Measurements from ENCODE around the gene DPH6. TPM values are rescaled to one million over a fixed set of nuclear protein-coding genes. Genes with fewer than 3 reads are reported as not detected.
A peak's percentile ranks its signal among the peaks of the same experiment; 100 is the strongest.

The DPH6 gene
- total and polyA plus RNA-seq, 5 donors = 7.6 to 19.7 (median 14.6) TPM

GRCh38 chr15:35487417-35487816, 58.5 kb downstream of the DPH6 start:
- Histone ChIP-seq H3K4me3 (ENCODE audit: low read length) (no peak overlapping the region), H3K4me1 (ENCODE audit: control insufficient read depth, insufficient read depth, low read length) (no peaks in the 10 kb centered on the region), H3K27me3 (ENCODE audit: control insufficient read depth, insufficient read depth) (no peaks in the 10 kb centered on the region), H3K27ac (ENCODE audit: low read length) (no peak overlapping the region), H3K9me3 (ENCODE audit: control insufficient read depth, low read length) (peaks cover 2% of the 10 kb centered on the region)
- intact Hi-C loops (cut with DNase I) = no loop called here
- ATAC-seq (no peak), DNase-seq (no peak)
- WGBS = 99% methylated on average over 2 of the region's 2 CpGs

DNA sequence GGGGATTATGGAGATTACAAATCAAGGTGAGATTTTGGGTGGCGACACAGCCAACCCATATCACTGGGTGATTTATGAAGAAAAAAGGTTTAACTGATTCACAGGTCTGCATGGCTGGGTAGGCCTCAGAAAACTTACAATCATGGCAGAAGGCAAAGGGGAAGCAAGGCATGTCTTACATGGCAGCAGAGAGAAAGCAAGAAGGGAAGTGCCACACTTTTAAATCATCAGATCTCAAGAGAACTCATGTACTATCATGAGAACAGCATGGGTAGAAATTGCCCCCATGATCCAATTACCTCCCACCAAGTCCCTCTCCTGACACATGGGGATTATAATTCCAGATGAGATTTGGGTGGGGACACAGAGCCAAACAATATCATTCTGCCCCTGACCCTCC, 59.7 kb downstream of the DPH6 start:
- H3K4me3 ChIP-seq (ENCODE audit: low read length) = no peak overlapping the region
- H3K9me3 ChIP-seq (ENCODE audit: control insufficient read depth, low read length) = peaks cover 2% of the 10 kb centered on the region
- intact Hi-C loops (cut with DNase I) = no loop called here
- no peak overlapping the region for H3K27ac ChIP-seq (ENCODE audit: low read length)
- ATAC-seq = no peak
- 100% methylated on average over 1 of the region's 1 CpG for WGBS
- no peak for DNase-seq
- H3K4me1 ChIP-seq (ENCODE audit: control insufficient read depth, insufficient read depth, low read length) = no peaks in the 10 kb centered on the region
- H3K27me3 ChIP-seq (ENCODE audit: control insufficient read depth, insufficient read depth) = no peaks in the 10 kb centered on the region

DNA sequence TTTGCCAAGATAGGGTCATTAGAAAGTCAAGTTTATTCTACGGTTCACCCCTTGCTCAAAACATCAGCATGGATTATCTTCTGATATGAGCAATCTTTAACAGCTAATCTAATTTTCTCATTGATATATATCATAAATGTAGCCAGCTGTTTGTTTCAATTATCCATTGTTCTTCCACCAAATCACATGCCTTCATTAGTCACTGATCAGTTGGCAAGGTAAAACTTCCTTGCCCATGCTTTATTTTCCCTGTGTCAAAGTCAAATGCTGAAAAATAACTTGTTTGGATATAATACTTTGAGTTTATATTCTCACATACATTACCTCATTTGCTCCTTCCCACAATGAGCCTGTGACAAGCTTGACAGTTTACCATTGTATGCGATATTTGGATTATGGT, 60.6 kb downstream of the DPH6 start:
- no peaks in the 10 kb centered on the region for H3K27me3 ChIP-seq (ENCODE audit: control insufficient read depth, insufficient read depth)
- ATAC-seq = no peak
- intact Hi-C loops (cut with DNase I) = no loop called here
- DNase-seq = no peak
- no peaks in the 10 kb centered on the region for H3K4me1 ChIP-seq (ENCODE audit: control insufficient read depth, insufficient read depth, low read length)
- 96% methylated on average over 2 of the region's 2 CpGs for WGBS
- peaks cover 2% of the 10 kb centered on the region for H3K9me3 ChIP-seq (ENCODE audit: control insufficient read depth, low read length)
- H3K4me3 ChIP-seq (ENCODE audit: low read length) = no peak overlapping the region
- H3K27ac ChIP-seq (ENCODE audit: low read length) = no peak overlapping the region

- WGBS = 88% methylated on average over 5 of the region's 5 CpGs
These were observed 61.6 kb downstream of the DPH6 start for GRCh38 chr15:35484231-35484945.

GRCh38 chr15:35481992-35482391, 64.0 kb downstream of the DPH6 start:
- ATAC-seq (peak in 1 of 2 donors; percentile 57), DNase-seq (no peak)
- no peaks in the 10 kb centered on the region for H3K4me1 ChIP-seq (ENCODE audit: control insufficient read depth, insufficient read depth, low read length)
- no peak overlapping the region for H3K27ac ChIP-seq (ENCODE audit: low read length)
- WGBS = 73% methylated on average over 2 of the region's 2 CpGs
- intact Hi-C loops (cut with DNase I) = no loop called here
- H3K27me3 ChIP-seq (ENCODE audit: control insufficient read depth, insufficient read depth) = no peaks in the 10 kb centered on the region
- H3K9me3 ChIP-seq (ENCODE audit: control insufficient read depth, low read length) = no peaks in the 10 kb centered on the region
- no peak overlapping the region for H3K4me3 ChIP-seq (ENCODE audit: low read length)

More at GRCh38 chr15:35484231-35484945, 61.6 kb downstream of the DPH6 start:
- H3K27ac ChIP-seq (ENCODE audit: low read length) = no peak overlapping the region
- intact Hi-C loops (cut with DNase I) = no loop called here
- no peaks in the 10 kb centered on the region for H3K27me3 ChIP-seq (ENCODE audit: control insufficient read depth, insufficient read depth)
- ATAC-seq = no peak
- no peak for DNase-seq
- peaks cover 2% of the 10 kb centered on the region for H3K9me3 ChIP-seq (ENCODE audit: control insufficient read depth, low read length)
- no peak overlapping the region for H3K4me3 ChIP-seq (ENCODE audit: low read length)
- H3K4me1 ChIP-seq (ENCODE audit: control insufficient read depth, insufficient read depth, low read length) = no peaks in the 10 kb centered on the region

GRCh38 chr15:35481064-35481463, 64.9 kb downstream of the DPH6 start:
- Histone ChIP-seq H3K27me3 (ENCODE audit: control insufficient read depth, insufficient read depth) (no peaks in the 10 kb centered on the region), H3K9me3 (ENCODE audit: control insufficient read depth, low read length) (no peaks in the 10 kb centered on the region), H3K27ac (ENCODE audit: low read length) (no peak overlapping the region), H3K4me3 (ENCODE audit: low read length) (no peak overlapping the region), H3K4me1 (ENCODE audit: control insufficient read depth, insufficient read depth, low read length) (no peaks in the 10 kb centered on the region)
- WGBS = 97% methylated on average over 1 of the region's 1 CpG
- ATAC-seq (no peak), DNase-seq (no peak)
- intact Hi-C loops (cut with DNase I) = no loop called here

- no peaks in the 10 kb centered on the region for H3K4me1 ChIP-seq (ENCODE audit: control insufficient read depth, insufficient read depth, low read length)
- no peaks in the 10 kb centered on the region for H3K9me3 ChIP-seq (ENCODE audit: control insufficient read depth, low read length)
- H3K4me3 ChIP-seq (ENCODE audit: low read length) = no peak overlapping the region
- H3K27me3 ChIP-seq (ENCODE audit: control insufficient read depth, insufficient read depth) = no peaks in the 10 kb centered on the region
- no peak for DNase-seq
- intact Hi-C loops (cut with DNase I) = no loop called here
- 84% methylated on average over 1 of the region's 1 CpG for WGBS
- H3K27ac ChIP-seq (ENCODE audit: low read length) = no peak overlapping the region
- no peak for ATAC-seq
These were observed 66.5 kb downstream of the DPH6 start for GRCh38 chr15:35479423-35479822.

DNA sequence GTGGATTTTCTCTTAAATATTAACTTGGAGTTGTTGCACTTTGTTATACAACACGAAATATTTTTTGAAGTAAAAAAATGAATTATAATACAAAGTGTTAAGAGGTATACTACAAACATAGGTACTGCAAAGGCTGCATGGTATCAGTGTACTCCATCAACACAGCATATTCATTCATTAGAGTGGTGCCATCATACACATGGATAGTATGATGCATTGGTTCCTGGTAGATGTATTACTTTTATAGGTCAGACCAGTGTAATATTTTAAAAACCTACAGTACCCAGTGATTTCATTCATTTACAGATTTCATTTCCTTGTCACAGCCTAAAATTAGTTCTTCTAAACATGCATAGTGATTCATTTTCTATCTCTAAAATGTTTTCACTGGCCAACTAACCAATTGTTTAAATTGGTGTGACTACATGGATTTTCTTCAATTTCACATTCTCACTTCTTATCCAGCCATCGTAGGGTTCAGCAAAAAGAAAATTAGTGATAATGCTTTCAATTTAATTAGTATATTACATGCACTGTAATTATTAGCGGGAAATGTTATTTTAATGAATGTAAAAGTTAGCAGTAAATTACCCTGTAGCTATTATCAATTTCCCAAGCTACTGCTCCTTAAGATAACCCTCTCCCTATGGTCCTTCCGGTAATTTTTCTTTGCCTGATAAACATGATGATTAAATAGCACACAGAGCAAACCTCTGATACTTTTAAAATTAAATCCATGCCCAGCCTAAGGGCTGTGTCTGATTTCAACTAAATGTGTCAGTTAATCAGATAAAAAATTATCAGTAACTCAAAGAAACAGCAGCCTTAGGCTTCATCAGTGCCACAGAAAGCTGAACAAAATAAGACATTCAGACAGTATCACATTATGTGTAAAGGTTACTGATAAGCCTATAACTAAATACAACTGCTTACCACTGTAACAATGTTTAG, 68.4 kb downstream of the DPH6 start:
- Histone ChIP-seq H3K4me3 (ENCODE audit: low read length) (no peak overlapping the region), H3K27ac (ENCODE audit: low read length) (no peak overlapping the region), H3K27me3 (ENCODE audit: control insufficient read depth, insufficient read depth) (no peaks in the 10 kb centered on the region), H3K9me3 (ENCODE audit: control insufficient read depth, low read length) (no peaks in the 10 kb centered on the region), H3K4me1 (ENCODE audit: control insufficient read depth, insufficient read depth, low read length) (no peaks in the 10 kb centered on the region)
- intact Hi-C loops (cut with DNase I) = no loop called here
- ATAC-seq = no peak
- WGBS = 66% methylated on average over 4 of the region's 4 CpGs
- DNase-seq = no peak

DNA sequence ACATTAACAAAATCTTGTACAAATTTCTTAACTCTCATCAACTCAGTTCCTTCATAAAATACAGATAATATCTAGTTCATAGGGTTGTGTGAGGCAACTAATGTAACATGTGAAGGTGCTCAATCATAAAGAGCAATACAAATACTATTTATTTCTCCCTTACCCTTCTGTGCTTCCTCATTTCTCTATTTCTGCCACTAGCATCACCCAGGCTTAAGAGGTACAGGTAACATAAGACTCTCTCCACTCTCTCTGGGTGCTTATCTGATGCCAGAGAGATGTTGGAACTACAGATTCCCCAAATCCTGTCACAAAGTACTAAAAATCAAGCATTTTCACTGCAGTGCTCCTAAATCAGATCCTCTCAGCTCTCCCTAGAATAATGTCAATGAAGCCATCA, 74.9 kb downstream of the DPH6 start:
- no peaks in the 10 kb centered on the region for H3K4me1 ChIP-seq (ENCODE audit: control insufficient read depth, insufficient read depth, low read length)
- intact Hi-C loops (cut with DNase I) = no loop called here
- DNase-seq (no peak), ATAC-seq (no peak)
- H3K27me3 ChIP-seq (ENCODE audit: control insufficient read depth, insufficient read depth) = no peaks in the 10 kb centered on the region
- H3K4me3 ChIP-seq (ENCODE audit: low read length) = no peak overlapping the region
- H3K9me3 ChIP-seq (ENCODE audit: control insufficient read depth, low read length) = no peaks in the 10 kb centered on the region
- no peak overlapping the region for H3K27ac ChIP-seq (ENCODE audit: low read length)

- H3K27me3 ChIP-seq (ENCODE audit: control insufficient read depth, insufficient read depth) = no peaks in the 10 kb centered on the region
- no peak for DNase-seq
- 90% methylated on average over 7 of the region's 7 CpGs for WGBS
- no peak overlapping the region for H3K4me3 ChIP-seq (ENCODE audit: low read length)
- ATAC-seq = no peak
- H3K27ac ChIP-seq (ENCODE audit: low read length) = no peak overlapping the region
- intact Hi-C loops (cut with DNase I) = no loop called here
- H3K4me1 ChIP-seq (ENCODE audit: control insufficient read depth, insufficient read depth, low read length) = no peaks in the 10 kb centered on the region
- no peaks in the 10 kb centered on the region for H3K9me3 ChIP-seq (ENCODE audit: control insufficient read depth, low read length)
These were observed 75.5 kb downstream of the DPH6 start for GRCh38 chr15:35470441-35470840.

GRCh38 chr15:35466476-35466875, 79.5 kb downstream of the DPH6 start:
- Histone ChIP-seq H3K27ac (ENCODE audit: low read length) (no peak overlapping the region), H3K4me3 (ENCODE audit: low read length) (no peak overlapping the region), H3K27me3 (ENCODE audit: control insufficient read depth, insufficient read depth) (no peaks in the 10 kb centered on the region), H3K9me3 (ENCODE audit: control insufficient read depth, low read length) (no peaks in the 10 kb centered on the region), H3K4me1 (ENCODE audit: control insufficient read depth, insufficient read depth, low read length) (no peaks in the 10 kb centered on the region)
- intact Hi-C loops (cut with DNase I) = no loop called here
- no peak for ATAC-seq
- WGBS = 46% methylated on average over 2 of the region's 2 CpGs
- DNase-seq = no peak

Data from right cardiac atrium (tissue), 5 donors.